HCT116 (cell line): Measurements from ENCODE around the gene LCK. TPM values are rescaled to one million over a fixed set of nuclear protein-coding genes. Genes with fewer than 3 reads are reported as not detected.

Experiments used
- ATAC-seq: fragments of 200-7000 bp; cut with Tn5 transposase; 2 replicates; pipeline ENCODE4 v1.9.1; 2020; ENCODE audit warnings: mild to moderate bottlenecking, moderate library complexity
- BruUV-seq: library from RNA; stranded (reverse); fragments of 400-500 nt; replicated peaks from 2 replicates; lab custom pipeline; 2021; lab: Mats Ljungman, UMichigan
- CTCF ChIA-PET: fragments of 300-600 bp; sonication (Branson Sonifier 250); formaldehyde crosslinking; loops from one replicate; lab custom pipeline; 2021; ENCODE audit warnings: antibody characterized with exemption; lab: Charles Lee
- POLR2A ChIA-PET: fragments of 300-600, 350-600 bp; sonication (Branson Sonifier 250); formaldehyde crosslinking; loops from one replicate; lab custom pipeline; 2021; ENCODE audit warnings: antibody characterized with exemption; lab: Charles Lee
- RAD21 ChIA-PET, 2 experiments: fragments of 300-600 bp; sonication (Branson Sonifier 250); formaldehyde crosslinking; loops; one replicate each; lab custom pipeline; 2023; ENCODE audit warnings: low total read pairs in 2 of 2; ENCODE audit not compliant: uncharacterized antibody in 2 of 2, unreplicated experiment in 2 of 2, low non-redundant PET in 1 of 2; lab: Charles Lee
- DNase-seq: peaks from one replicate; pipeline ENCODE4 v3.0.0-alpha.2; 2010; ENCODE audit warnings: low read depth, low spot score
- H2AFZ ChIP-seq: fragments of 200-600 bp; shearing (Covaris generic), sonication (generic); 2 replicates; pipeline ENCODE4 v1.6.1; 2017; ENCODE audit warnings: low read depth, mixed run types, mixed read lengths, antibody characterized with exemption, low read length; ENCODE audit not compliant: poor library complexity, severe bottlenecking
- H3K27ac ChIP-seq: 2 replicates; pipeline ENCODE4 v1.5.1; 2012; ENCODE audit warnings: low read depth, low read length
- H3K27me3 ChIP-seq: fragments of 200-600 bp; sonication (generic); 2 replicates; pipeline ENCODE4 v1.6.1; 2016; ENCODE audit warnings: mixed run types, low read length, mixed read lengths; ENCODE audit not compliant: insufficient read depth
- H3K36me3 ChIP-seq, 2 experiments: fragments of 200-500 bp in 1 of 2; fragments of 200-600 bp in 1 of 2; sonication (Bioruptor generic) in 1 of 2; sonication (generic) in 1 of 2; 2 replicates each; pipeline versions ENCODE4 v1.5.1 to v1.6.1; 2014 to 2016; ENCODE audit warnings: low read length in 2 of 2, inconsistent platforms in 1 of 2, mixed read lengths in 1 of 2, mixed run types in 1 of 2; ENCODE audit not compliant: insufficient read depth in 2 of 2, control insufficient read depth in 1 of 2
- H3K4me1 ChIP-seq, 2 experiments: fragments of 200-600 bp in 1 of 2; sonication (generic) in 1 of 2; 2 replicates each; pipeline versions ENCODE4 v1.5.1 to v1.6.1; 2012 to 2017; ENCODE audit warnings: low read length in 2 of 2, inconsistent platforms in 1 of 2, mild to moderate bottlenecking in 1 of 2, mixed read lengths in 1 of 2, mixed run types in 1 of 2, moderate library complexity in 1 of 2; ENCODE audit not compliant: insufficient read depth in 2 of 2, control insufficient read depth in 1 of 2
- H3K4me2 ChIP-seq: fragments of 200-600 bp; sonication (generic); 2 replicates; pipeline ENCODE4 v1.6.1; 2017; ENCODE audit warnings: mixed run types, low read length, mixed read lengths
- H3K4me3 ChIP-seq, 2 experiments: fragments of 200-600 bp in 1 of 2; sonication (generic) in 1 of 2; replicated peaks in 1 of 2; 2 replicates each; pipeline ENCODE4 v1.5.1; 2011 to 2016; ENCODE audit warnings: low read length in 2 of 2, control low read depth in 1 of 2, low read depth in 1 of 2, mild to moderate bottlenecking in 1 of 2, mixed read lengths in 1 of 2, mixed run types in 1 of 2
- H3K79me2 ChIP-seq: fragments of 200-600 bp; sonication (generic); 2 replicates; pipeline ENCODE4 v1.6.1; 2017; ENCODE audit warnings: mild to moderate bottlenecking, mixed run types, low read length, moderate library complexity, mixed read lengths; ENCODE audit not compliant: insufficient read depth
- H3K9ac ChIP-seq: fragments of 200-600 bp; sonication (generic); 2 replicates; pipeline ENCODE4 v1.6.1; 2016; ENCODE audit warnings: low read length, mixed read lengths
- H3K9me2 ChIP-seq: fragments of 200-600 bp; sonication (generic), shearing (Covaris generic); 2 replicates; pipeline ENCODE4 v1.6.1; 2017; ENCODE audit warnings: mixed run types, mild to moderate bottlenecking, moderate library complexity; ENCODE audit not compliant: insufficient read depth
- H3K9me3 ChIP-seq, 2 experiments: fragments of 200-500 bp in 1 of 2; fragments of 200-600 bp in 1 of 2; sonication (Bioruptor generic) in 1 of 2; sonication (generic) in 1 of 2; 2 replicates each; pipeline ENCODE4 v1.6.1; 2014 to 2017; ENCODE audit warnings: low read length in 2 of 2, mixed read lengths in 2 of 2, inconsistent platforms in 1 of 2, low read depth in 1 of 2, mild to moderate bottlenecking in 1 of 2, mixed run types in 1 of 2, moderate library complexity in 1 of 2; ENCODE audit not compliant: control insufficient read depth in 1 of 2, insufficient read depth in 1 of 2
- H4K20me1 ChIP-seq: fragments of 200-600 bp; sonication (generic), shearing (Covaris generic); 2 replicates; pipeline ENCODE4 v1.6.1; 2017; ENCODE audit warnings: mixed run types, mild to moderate bottlenecking, moderate library complexity; ENCODE audit not compliant: insufficient read depth
- CBX3 ChIP-seq: IDR thresholded peaks from 2 replicates; pipeline ENCODE4 v1.6.1; 2012; ENCODE audit warnings: low read depth
- CEBPB ChIP-seq: IDR thresholded peaks from 2 replicates; pipeline ENCODE4 v1.6.1; 2012; ENCODE audit warnings: low read depth
- EGR1 ChIP-seq: IDR thresholded peaks from 2 replicates; pipeline ENCODE4 v1.6.1; 2012; ENCODE audit warnings: low read depth
- EZH2 ChIP-seq: fragments of 200-600 bp; sonication (generic); IDR thresholded peaks from 2 replicates; pipeline ENCODE4 v1.6.1; 2017; ENCODE audit warnings: antibody characterized with exemption, mixed run types
- EZH2phosphoT487 ChIP-seq: fragments of 200-600 bp; IDR thresholded peaks from 2 replicates; pipeline ENCODE4 v1.6.1; 2018; ENCODE audit warnings: antibody characterized with exemption, borderline replicate concordance
- JUND ChIP-seq: IDR thresholded peaks from 2 replicates; pipeline ENCODE4 v1.6.1; 2012
- POLR2A ChIP-seq: IDR thresholded peaks from 2 replicates; pipeline ENCODE4 v1.7.0; 2011; ENCODE audit warnings: borderline replicate concordance; ENCODE audit not compliant: insufficient read depth, insufficient read length; ENCODE audit errors: extremely low read depth
- SP1 ChIP-seq: IDR thresholded peaks from 2 replicates; pipeline ENCODE4 v1.6.1; 2012; ENCODE audit warnings: low read depth
- SRF ChIP-seq: IDR thresholded peaks from 2 replicates; pipeline ENCODE4 v1.6.1; 2012; ENCODE audit warnings: low read depth
- ZFX ChIP-seq: fragments of 450-650 bp; IDR thresholded peaks from 2 replicates; pipeline ENCODE4 v1.6.1; 2017
- ZNF274 ChIP-seq: fragments of 200-500 bp; sonication (Bioruptor generic); IDR thresholded peaks from 2 replicates; pipeline ENCODE4 v1.6.1; 2014; ENCODE audit warnings: mild to moderate bottlenecking, low read depth, low read length, inconsistent platforms
- intact Hi-C: fragments of 100-400 bp; cut with micrococcal nuclease; formaldehyde crosslinking; loops from 2 replicates; pipeline ENCODE4 v1.10.0; 2022
- total RNA-seq: library from RNA; stranded (reverse); gene quantifications from one replicate; pipeline ENCODE4 v1.2.1, GENCODE V29; 2021; ENCODE audit not compliant: unreplicated experiment
- TF ChIP-seq, protein P1 (sequence below): IDR thresholded peaks from 2 replicates; pipeline ENCODE4 v1.6.1; 2012

LCK gene
- total RNA-seq, 1 experiment from 2014 or later = 0.79 TPM

- H3K9ac ChIP-seq = no peak overlapping the region
- no peaks in the 10 kb centered on the region for H3K9me3 ChIP-seq
- H3K4me3 ChIP-seq = no peak overlapping the region
- no peak for ATAC-seq
- peaks cover 24% of the 10 kb centered on the region for H3K79me2 ChIP-seq
- H3K27ac ChIP-seq = peak overlapping the region; percentile 34
- TF ChIP-seq POLR2A (no peak), JUND (no peak), EZH2 (no peak), EZH2phosphoT487 (no peak), SP1 (no peak), ZNF274 (no peak), CEBPB (no peak), SRF (no peak), ZFX (no peak), CBX3 (no peak)
- no peak for DNase-seq
- ChIA-PET POLR2A (interaction anchor here (1.7 kb wide), 1 partner anchor 39 kb away, joined by 3 read pairs; the partner anchor contains the start of gene HDAC1), CTCF (interaction anchor here (0.6 kb wide), 1 partner anchor 40 kb away, joined by 7 read pairs; the partner anchor contains the start of gene HDAC1), RAD21 (no interaction called here)
- intact Hi-C loops = no loop called here
- BruUV-seq = no TSS peak
- H3K9me2 ChIP-seq = no peaks in the 10 kb centered on the region
- H3K4me2 ChIP-seq = peak overlapping the region; percentile 56; the same call in 1 of the 2 replicates
- H4K20me1 ChIP-seq = no peaks in the 10 kb centered on the region
- H3K27me3 ChIP-seq = no peaks in the 10 kb centered on the region
- H2AFZ ChIP-seq = no peak overlapping the region
- H3K4me1 ChIP-seq = peaks cover 21 to 42% of the 10 kb centered on the region in 2 experiments
- H3K36me3 ChIP-seq = peaks cover 25 to 49% of the 10 kb centered on the region in 2 experiments
These were observed 80.5 kb downstream of the LCK start for GRCh38 chr1:32331549-32331948.

DNA sequence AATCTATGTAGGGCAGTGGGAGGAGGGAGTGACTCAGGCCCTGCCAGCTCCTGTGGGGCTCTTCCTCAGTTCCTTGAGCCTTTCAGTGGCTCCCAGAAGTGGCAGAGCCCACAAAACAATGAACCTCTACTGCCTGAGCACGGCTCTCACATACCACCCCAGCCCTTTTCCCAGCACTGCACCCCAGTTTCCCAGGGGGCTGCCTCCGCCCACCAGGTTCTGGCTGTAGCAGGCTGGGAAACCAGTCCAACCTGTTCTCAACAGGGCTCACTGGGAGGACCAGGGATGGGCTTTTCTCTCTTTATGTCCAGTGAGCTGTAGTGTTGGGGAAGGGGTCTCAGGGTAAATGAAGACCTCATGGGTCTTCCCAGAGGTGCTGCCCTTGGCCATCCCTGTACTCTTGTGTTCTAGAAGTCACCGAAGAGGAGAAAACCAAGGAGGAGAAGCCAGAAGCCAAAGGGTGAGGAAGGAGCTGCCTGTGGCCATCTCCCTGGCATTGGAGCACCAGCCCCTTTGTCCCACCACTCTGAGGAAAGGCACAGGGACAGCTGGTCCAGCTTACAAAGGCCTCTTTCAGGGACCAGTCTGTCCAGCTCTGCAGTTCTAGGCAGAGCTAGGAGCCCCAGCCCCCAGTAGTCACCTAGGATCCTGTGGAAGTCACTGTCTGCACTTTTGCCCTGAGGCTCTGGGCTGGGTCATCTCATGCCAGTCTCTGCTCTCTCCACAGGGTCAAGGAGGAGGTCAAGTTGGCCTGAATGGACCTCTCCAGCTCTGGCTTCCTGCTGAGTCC, 81.4 kb downstream of the LCK start:
- no peak for DNase-seq
- CTCF ChIA-PET = no interaction called here
- H2AFZ ChIP-seq = no peak overlapping the region
- RAD21 ChIA-PET = no interaction called here
- no peaks in the 10 kb centered on the region for H3K9me2 ChIP-seq
- no TSS peak for BruUV-seq
- POLR2A ChIA-PET = interaction anchor here (1.1 to 1.7 kb wide), 2 partner anchors 23 to 40 kb away, joined by 3 read pairs; partner anchors contain the start of gene HDAC1
- H3K79me2 ChIP-seq = peaks cover 24% of the 10 kb centered on the region
- no peaks in the 10 kb centered on the region for H4K20me1 ChIP-seq
- TF ChIP-seq SP1 (peak; percentile 50), EGR1 (peak; percentile 70)
- TF ChIP-seq, protein P1, sequence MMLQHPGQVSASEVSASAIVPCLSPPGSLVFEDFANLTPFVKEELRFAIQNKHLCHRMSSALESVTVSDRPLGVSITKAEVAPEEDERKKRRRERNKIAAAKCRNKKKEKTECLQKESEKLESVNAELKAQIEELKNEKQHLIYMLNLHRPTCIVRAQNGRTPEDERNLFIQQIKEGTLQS = no peak
- TF ChIP-seq, all 23 proteins: peak for 2
- Histone ChIP-seq H3K36me3 (peaks cover 18 to 42% of the 10 kb centered on the region in 2 experiments), H3K4me2 (peak overlapping the region; percentile 56), H3K27me3 (no peaks in the 10 kb centered on the region), H3K9ac (no peak overlapping the region), H3K27ac (peak overlapping the region; percentile 34), H3K9me3 (no peaks in the 10 kb centered on the region), H3K4me1 (peaks cover 22 to 51% of the 10 kb centered on the region in 2 experiments), H3K4me3 (no peak overlapping the region)
- no peak for ATAC-seq
- intact Hi-C loops = no loop called here
